ENCODE results near the gene ANAPC7.

The ANAPC7 gene

GRCh38 chr12:110349096-110349495, 54.4 kb downstream of the ANAPC7 start:
- Histone ChIP-seq H2AFZ (ENCODE audit: low read depth, low read length, severe bottlenecking) (no peak overlapping the region), H3K4me2 (ENCODE audit: low read depth, low read length, poor library complexity, severe bottlenecking) (no peak overlapping the region), H3K79me2 (ENCODE audit: insufficient read depth, low read length) (no peaks in the 10 kb centered on the region), H3K9me3 (ENCODE audit: insufficient read depth, low read length) (no peaks in the 10 kb centered on the region), H3K9me2 (replicated peaks; ENCODE audit: insufficient read depth, low read length) (no peaks in the 10 kb centered on the region), H3K27me3 (ENCODE audit: low read length) (no peaks in the 10 kb centered on the region), H3K4me3 (ENCODE audit: insufficient read depth, low read length, poor library complexity, severe bottlenecking) (no peak overlapping the region), H4K20me1 (ENCODE audit: low read depth, low read length) (no peaks in the 10 kb centered on the region; the same call in 1 of the 2 replicates), H3F3A (ENCODE audit: insufficient read depth) (peaks cover 28% of the 10 kb centered on the region; the same call in 1 of the 2 replicates), H3K27ac (ENCODE audit: low read depth, low read length) (no peak overlapping the region), H3K36me3 (ENCODE audit: low read length) (peaks cover 32% of the 10 kb centered on the region), H3K9ac (ENCODE audit: low read length) (no peak overlapping the region)
- TF ChIP-seq, protein P1, sequence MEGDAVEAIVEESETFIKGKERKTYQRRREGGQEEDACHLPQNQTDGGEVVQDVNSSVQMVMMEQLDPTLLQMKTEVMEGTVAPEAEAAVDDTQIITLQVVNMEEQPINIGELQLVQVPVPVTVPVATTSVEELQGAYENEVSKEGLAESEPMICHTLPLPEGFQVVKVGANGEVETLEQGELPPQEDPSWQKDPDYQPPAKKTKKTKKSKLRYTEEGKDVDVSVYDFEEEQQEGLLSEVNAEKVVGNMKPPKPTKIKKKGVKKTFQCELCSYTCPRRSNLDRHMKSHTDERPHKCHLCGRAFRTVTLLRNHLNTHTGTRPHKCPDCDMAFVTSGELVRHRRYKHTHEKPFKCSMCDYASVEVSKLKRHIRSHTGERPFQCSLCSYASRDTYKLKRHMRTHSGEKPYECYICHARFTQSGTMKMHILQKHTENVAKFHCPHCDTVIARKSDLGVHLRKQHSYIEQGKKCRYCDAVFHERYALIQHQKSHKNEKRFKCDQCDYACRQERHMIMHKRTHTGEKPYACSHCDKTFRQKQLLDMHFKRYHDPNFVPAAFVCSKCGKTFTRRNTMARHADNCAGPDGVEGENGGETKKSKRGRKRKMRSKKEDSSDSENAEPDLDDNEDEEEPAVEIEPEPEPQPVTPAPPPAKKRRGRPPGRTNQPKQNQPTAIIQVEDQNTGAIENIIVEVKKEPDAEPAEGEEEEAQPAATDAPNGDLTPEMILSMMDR (IDR thresholded peaks at IDR 0.05; ENCODE audit: insufficient read depth, low read length, poor library complexity, severe bottlenecking): no peak
- TF ChIP-seq EZH2phosphoT487 (conservative IDR thresholded peaks at IDR 0.05; ENCODE audit: low read length): no peak

GRCh38 chr12:110348431-110349059, 55.0 kb downstream of the ANAPC7 start:
- no peaks in the 10 kb centered on the region for H3K79me2 ChIP-seq (ENCODE audit: insufficient read depth, low read length)
- peaks cover 22% of the 10 kb centered on the region; the same call in 1 of the 2 replicates for H3F3A ChIP-seq (ENCODE audit: insufficient read depth)
- H2AFZ ChIP-seq (ENCODE audit: low read depth, low read length, severe bottlenecking): no peak overlapping the region
- H3K9me3 ChIP-seq (ENCODE audit: insufficient read depth, low read length): no peaks in the 10 kb centered on the region
- TF ChIP-seq EZH2phosphoT487 (conservative IDR thresholded peaks at IDR 0.05; ENCODE audit: low read length): no peak
- TF ChIP-seq, protein P1 (IDR thresholded peaks at IDR 0.05; ENCODE audit: insufficient read depth, low read length, poor library complexity, severe bottlenecking): no peak
- no peaks in the 10 kb centered on the region for H3K27me3 ChIP-seq (ENCODE audit: low read length)
- H3K4me3 ChIP-seq (ENCODE audit: insufficient read depth, low read length, poor library complexity, severe bottlenecking): no peak overlapping the region
- no peaks in the 10 kb centered on the region; the same call in 1 of the 2 replicates for H4K20me1 ChIP-seq (ENCODE audit: low read depth, low read length)
- no peak overlapping the region for H3K4me2 ChIP-seq (ENCODE audit: low read depth, low read length, poor library complexity, severe bottlenecking)
- H3K36me3 ChIP-seq (ENCODE audit: low read length): peaks cover 32% of the 10 kb centered on the region
- H3K27ac ChIP-seq (ENCODE audit: low read depth, low read length): no peak overlapping the region
- H3K9ac ChIP-seq (ENCODE audit: low read length): no peak overlapping the region
- no peaks in the 10 kb centered on the region for H3K9me2 ChIP-seq (replicated peaks; ENCODE audit: insufficient read depth, low read length)

DNA sequence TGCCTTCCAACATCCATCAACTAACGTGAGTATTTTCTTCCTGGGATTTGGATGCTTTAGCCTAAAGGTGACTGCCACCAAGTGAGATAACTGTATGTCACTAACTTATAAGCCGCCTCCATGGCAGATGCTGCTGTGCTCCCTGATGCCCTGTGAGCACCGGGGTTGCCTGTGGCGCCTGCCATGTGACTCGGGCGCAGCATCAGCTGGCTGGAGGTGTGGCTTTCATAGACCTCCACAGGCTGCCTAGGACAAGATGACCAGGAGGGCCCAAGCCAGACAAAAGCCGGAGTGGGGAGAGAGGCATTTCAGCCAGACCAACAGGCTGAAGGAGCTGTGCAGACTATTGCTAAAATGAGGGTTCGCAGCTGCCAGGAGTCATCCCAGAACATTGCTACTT, 55.7 kb downstream of the ANAPC7 start:
- Histone ChIP-seq H3K27me3 (ENCODE audit: low read length) (no peaks in the 10 kb centered on the region), H3F3A (ENCODE audit: insufficient read depth) (peaks cover 22% of the 10 kb centered on the region; the same call in 1 of the 2 replicates), H3K36me3 (ENCODE audit: low read length) (peaks cover 40% of the 10 kb centered on the region), H3K9me3 (ENCODE audit: insufficient read depth, low read length) (no peaks in the 10 kb centered on the region), H3K9ac (ENCODE audit: low read length) (no peak overlapping the region), H3K27ac (ENCODE audit: low read depth, low read length) (no peak overlapping the region), H3K4me2 (ENCODE audit: low read depth, low read length, poor library complexity, severe bottlenecking) (no peak overlapping the region), H4K20me1 (ENCODE audit: low read depth, low read length) (no peaks in the 10 kb centered on the region; the same call in 1 of the 2 replicates), H3K4me3 (ENCODE audit: insufficient read depth, low read length, poor library complexity, severe bottlenecking) (no peak overlapping the region), H2AFZ (ENCODE audit: low read depth, low read length, severe bottlenecking) (no peak overlapping the region), H3K79me2 (ENCODE audit: insufficient read depth, low read length) (no peaks in the 10 kb centered on the region), H3K9me2 (replicated peaks; ENCODE audit: insufficient read depth, low read length) (no peaks in the 10 kb centered on the region)
- no peak for TF ChIP-seq EZH2phosphoT487 (conservative IDR thresholded peaks at IDR 0.05; ENCODE audit: low read length)
- TF ChIP-seq, protein P1 (IDR thresholded peaks at IDR 0.05; ENCODE audit: insufficient read depth, low read length, poor library complexity, severe bottlenecking): no peak

All from SU-DHL-6 (cell line).